Measurements from ENCODE around the gene FAM222B. TPM values are rescaled to one million over a fixed set of nuclear protein-coding genes. Genes with fewer than 3 reads are reported as not detected.

FAM222B gene
- total and polyA plus RNA-seq, 2 donors, result 2.5 to 9.5 TPM

GRCh38 chr17:28885363-28885762, 42.8 kb upstream of the FAM222B start:
- H3K9me3 ChIP-seq (ENCODE audit: control insufficient read depth in 2 of 2, insufficient read depth in 1 of 2, low read length in 1 of 2), result no peaks in the 10 kb centered on the region
- peaks cover 40 to 44% of the 10 kb centered on the region in 2 donors for H3K36me3 ChIP-seq (ENCODE audit: control insufficient read depth in 2 of 2, insufficient read depth in 2 of 2, low read length in 1 of 2)
- H3K27me3 ChIP-seq (ENCODE audit: control insufficient read depth in 2 of 2, insufficient read depth in 1 of 2, low read length in 1 of 2), result no peaks in the 10 kb centered on the region
- H3K4me1 ChIP-seq (ENCODE audit: control insufficient read depth in 2 of 2, insufficient read depth in 2 of 2, low read length in 2 of 2), result no peaks in the 10 kb centered on the region
- DNase-seq (ENCODE audit: low read depth in 6 of 9, low spot score in 9 of 9), result no peak
- WGBS, result 98% methylated on average over 4 of the region's 4 CpGs
- no peak overlapping the region for H3K4me3 ChIP-seq (ENCODE audit: low read length in 2 of 2)
- H3K27ac ChIP-seq (ENCODE audit: low read depth in 1 of 2, low read length in 1 of 2), result no peak overlapping the region

DNA sequence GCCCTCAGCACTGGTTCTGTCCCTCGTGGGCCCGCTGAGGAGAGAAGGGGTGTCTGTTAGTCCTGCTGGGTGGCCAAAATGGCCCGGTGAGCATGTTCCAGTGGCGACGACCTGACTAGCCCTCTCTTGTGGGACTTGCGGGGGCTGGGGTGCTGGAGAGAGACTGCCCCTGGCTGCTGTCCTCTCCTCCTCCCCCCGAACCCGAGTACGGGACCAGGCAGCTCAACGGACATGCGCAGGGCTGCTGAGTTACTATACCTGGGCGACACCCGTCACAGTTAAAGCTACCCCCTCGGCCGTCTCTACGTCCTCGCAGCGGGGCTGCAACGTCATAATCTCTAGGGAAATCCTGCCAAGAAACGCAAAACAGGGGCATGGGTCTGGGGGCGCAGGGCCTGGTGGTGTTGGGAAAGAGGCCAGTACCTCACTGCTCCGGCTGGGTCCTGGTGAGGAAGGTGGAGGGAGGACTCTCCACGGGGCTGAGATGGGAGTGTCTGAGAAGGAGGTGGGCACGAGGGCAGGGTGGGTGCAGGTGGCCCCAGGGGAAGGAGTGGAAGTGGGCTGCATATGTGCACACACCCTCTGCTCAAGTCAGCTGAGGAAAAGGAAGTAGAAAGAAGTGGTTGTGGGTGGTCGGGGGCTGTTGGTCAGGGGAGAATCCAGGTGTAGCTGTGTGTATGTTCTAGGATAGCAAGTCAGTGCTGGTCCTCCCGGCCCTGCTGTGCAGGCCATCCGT, 41.5 kb upstream of the FAM222B start:
- no peak overlapping the region for H3K27ac ChIP-seq (ENCODE audit: low read depth in 1 of 2, low read length in 1 of 2)
- H3K36me3 ChIP-seq (ENCODE audit: control insufficient read depth in 2 of 2, insufficient read depth in 2 of 2, low read length in 1 of 2), result peaks cover 52 to 56% of the 10 kb centered on the region in 2 donors
- WGBS, result 91% methylated on average over 27 of the region's 27 CpGs
- no peaks in the 10 kb centered on the region for H3K4me1 ChIP-seq (ENCODE audit: control insufficient read depth in 2 of 2, insufficient read depth in 2 of 2, low read length in 2 of 2)
- no peak overlapping the region for H3K4me3 ChIP-seq (ENCODE audit: low read length in 2 of 2)
- no peak for DNase-seq (ENCODE audit: low read depth in 6 of 9, low spot score in 9 of 9)
- H3K9me3 ChIP-seq (ENCODE audit: control insufficient read depth in 2 of 2, insufficient read depth in 1 of 2, low read length in 1 of 2), result no peaks in the 10 kb centered on the region
- no peaks in the 10 kb centered on the region for H3K27me3 ChIP-seq (ENCODE audit: control insufficient read depth in 2 of 2, insufficient read depth in 1 of 2, low read length in 1 of 2)

- Histone ChIP-seq H3K9me3 (ENCODE audit: control insufficient read depth in 2 of 2, insufficient read depth in 1 of 2, low read length in 1 of 2) (no peaks in the 10 kb centered on the region), H3K27ac (ENCODE audit: low read depth in 1 of 2, low read length in 1 of 2) (no peak overlapping the region), H3K4me1 (ENCODE audit: control insufficient read depth in 2 of 2, insufficient read depth in 2 of 2, low read length in 2 of 2) (no peaks in the 10 kb centered on the region), H3K4me3 (ENCODE audit: low read length in 2 of 2) (no peak overlapping the region), H3K36me3 (ENCODE audit: control insufficient read depth in 2 of 2, insufficient read depth in 2 of 2, low read length in 1 of 2) (peaks cover 56 to 61% of the 10 kb centered on the region in 2 donors), H3K27me3 (ENCODE audit: control insufficient read depth in 2 of 2, insufficient read depth in 1 of 2, low read length in 1 of 2) (no peaks in the 10 kb centered on the region)
- no peak for DNase-seq (ENCODE audit: low read depth in 6 of 9, low spot score in 9 of 9)
- 98% methylated on average over 18 of the region's 18 CpGs for WGBS
Observed at GRCh38 chr17:28882154-28882895, 39.7 kb upstream of the FAM222B start.

DNA sequence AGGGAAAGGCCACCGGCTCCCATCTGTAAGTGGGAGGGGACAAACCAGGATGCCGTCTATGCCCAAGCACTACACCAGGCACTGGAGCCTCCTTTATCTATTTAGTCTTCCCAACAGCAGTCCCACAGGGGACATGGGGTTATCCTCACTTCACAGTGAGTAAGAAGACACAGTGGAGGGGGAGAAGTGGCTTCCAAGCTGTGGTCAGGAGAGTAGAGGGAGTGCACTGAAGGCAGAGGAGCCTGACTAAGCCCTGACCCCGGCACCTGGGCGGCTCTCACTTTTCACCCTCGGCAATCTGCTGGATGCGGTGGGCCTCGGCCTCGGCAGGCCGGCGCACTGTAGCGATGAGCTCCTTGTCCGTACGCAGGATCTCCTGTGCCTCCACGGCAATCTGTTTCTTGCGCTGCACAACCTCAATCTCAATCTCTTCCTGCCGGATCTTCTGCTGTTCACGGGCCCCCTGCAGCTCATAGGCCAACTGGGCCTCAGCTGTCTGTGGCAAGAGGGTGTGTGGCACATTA, 39.0 kb upstream of the FAM222B start:
- H3K9me3 ChIP-seq (ENCODE audit: control insufficient read depth in 2 of 2, insufficient read depth in 1 of 2, low read length in 1 of 2), result no peaks in the 10 kb centered on the region
- DNase-seq (ENCODE audit: low read depth in 6 of 9, low spot score in 9 of 9), result no peak
- no peak overlapping the region for H3K4me3 ChIP-seq (ENCODE audit: low read length in 2 of 2)
- 98% methylated on average over 17 of the region's 17 CpGs for WGBS
- no peaks in the 10 kb centered on the region for H3K4me1 ChIP-seq (ENCODE audit: control insufficient read depth in 2 of 2, insufficient read depth in 2 of 2, low read length in 2 of 2)
- no peak overlapping the region for H3K27ac ChIP-seq (ENCODE audit: low read depth in 1 of 2, low read length in 1 of 2)
- no peaks in the 10 kb centered on the region for H3K27me3 ChIP-seq (ENCODE audit: control insufficient read depth in 2 of 2, insufficient read depth in 1 of 2, low read length in 1 of 2)
- peaks cover 56 to 61% of the 10 kb centered on the region in 2 donors for H3K36me3 ChIP-seq (ENCODE audit: control insufficient read depth in 2 of 2, insufficient read depth in 2 of 2, low read length in 1 of 2)

- no peaks in the 10 kb centered on the region for H3K4me1 ChIP-seq (ENCODE audit: control insufficient read depth in 2 of 2, insufficient read depth in 2 of 2, low read length in 2 of 2)
- whole genome bisulfite sequencing, result 97% methylated on average over 10 of the region's 10 CpGs
- no peaks in the 10 kb centered on the region for H3K9me3 ChIP-seq (ENCODE audit: control insufficient read depth in 2 of 2, insufficient read depth in 1 of 2, low read length in 1 of 2)
- H3K4me3 ChIP-seq (ENCODE audit: low read length in 2 of 2), result no peak overlapping the region
- peaks cover 54 to 57% of the 10 kb centered on the region in 2 donors for H3K36me3 ChIP-seq (ENCODE audit: control insufficient read depth in 2 of 2, insufficient read depth in 2 of 2, low read length in 1 of 2)
- H3K27ac ChIP-seq (ENCODE audit: low read depth in 1 of 2, low read length in 1 of 2), result no peak overlapping the region
- DNase-seq (ENCODE audit: low read depth in 6 of 9, low spot score in 9 of 9), result no peak
- no peaks in the 10 kb centered on the region for H3K27me3 ChIP-seq (ENCODE audit: control insufficient read depth in 2 of 2, insufficient read depth in 1 of 2, low read length in 1 of 2)
Observed at GRCh38 chr17:28880572-28880945, 38.0 kb upstream of the FAM222B start.

DNA sequence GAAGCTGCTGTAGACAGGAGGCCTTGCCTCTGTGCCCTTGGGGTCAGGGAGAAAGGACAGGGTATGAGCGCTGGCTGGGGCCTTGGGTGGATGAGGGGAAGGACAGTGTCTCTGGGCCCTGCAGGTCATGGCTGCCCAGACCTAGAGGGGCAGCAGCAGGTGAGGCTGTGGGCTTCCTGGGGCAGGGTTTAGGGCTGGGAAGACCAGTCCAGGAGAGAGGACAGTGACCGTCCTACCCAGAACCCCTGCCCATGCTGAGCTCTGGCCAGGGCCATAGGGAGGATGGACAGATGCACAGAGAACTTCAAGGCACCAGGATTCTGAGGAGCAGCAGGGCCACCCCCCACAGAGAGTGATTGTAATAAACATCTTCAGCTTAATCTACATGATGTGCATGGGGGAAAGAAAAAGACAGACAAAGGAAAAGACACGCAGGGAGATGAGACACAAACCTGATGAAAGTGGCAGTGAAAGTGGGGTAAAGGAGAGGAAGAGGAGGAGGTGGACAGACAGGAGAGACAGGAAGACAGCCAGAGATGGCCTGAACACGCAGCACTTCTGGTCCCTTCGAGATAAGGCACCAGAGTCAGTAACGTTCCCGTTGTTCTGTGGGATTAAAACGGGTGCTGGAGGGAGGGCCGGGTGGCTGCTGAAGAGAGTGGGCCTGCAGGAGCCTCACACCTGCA, 37.4 kb upstream of the FAM222B start:
- Histone ChIP-seq H3K27ac (ENCODE audit: low read depth in 1 of 2, low read length in 1 of 2) (no peak overlapping the region), H3K27me3 (ENCODE audit: control insufficient read depth in 2 of 2, insufficient read depth in 1 of 2, low read length in 1 of 2) (no peaks in the 10 kb centered on the region), H3K4me3 (ENCODE audit: low read length in 2 of 2) (no peak overlapping the region), H3K4me1 (ENCODE audit: control insufficient read depth in 2 of 2, insufficient read depth in 2 of 2, low read length in 2 of 2) (no peaks in the 10 kb centered on the region), H3K9me3 (ENCODE audit: control insufficient read depth in 2 of 2, insufficient read depth in 1 of 2, low read length in 1 of 2) (no peaks in the 10 kb centered on the region), H3K36me3 (ENCODE audit: control insufficient read depth in 2 of 2, insufficient read depth in 2 of 2, low read length in 1 of 2) (peaks cover 49 to 52% of the 10 kb centered on the region in 2 donors)
- no peak for DNase-seq (ENCODE audit: low read depth in 6 of 9, low spot score in 9 of 9)
- WGBS, result 85% methylated on average over 9 of the region's 9 CpGs

DNA sequence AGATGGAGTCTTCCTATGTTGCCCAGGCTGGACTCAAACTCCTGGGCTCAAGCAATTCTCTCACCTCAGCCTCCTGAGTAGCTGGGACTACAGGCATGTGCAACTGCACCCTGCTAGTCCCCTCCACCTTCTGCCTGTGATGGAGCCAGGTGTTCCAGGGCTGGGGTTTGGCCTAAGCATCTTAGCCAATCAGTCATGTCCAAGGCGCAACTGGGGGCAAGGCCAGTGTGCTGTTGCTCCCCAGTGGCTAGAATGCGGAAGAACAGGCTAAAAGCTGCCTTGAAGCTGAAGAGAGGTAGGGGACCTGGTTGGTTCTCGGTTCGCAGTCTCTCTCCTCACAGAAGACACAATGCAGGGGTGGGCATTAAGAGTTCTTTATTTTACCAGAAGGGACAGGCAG, 36.4 kb upstream of the FAM222B start:
- H3K27me3 ChIP-seq (ENCODE audit: control insufficient read depth in 2 of 2, insufficient read depth in 1 of 2, low read length in 1 of 2), result no peaks in the 10 kb centered on the region
- peaks cover 44 to 49% of the 10 kb centered on the region in 2 donors for H3K36me3 ChIP-seq (ENCODE audit: control insufficient read depth in 2 of 2, insufficient read depth in 2 of 2, low read length in 1 of 2)
- H3K4me3 ChIP-seq (ENCODE audit: low read length in 2 of 2), result no peak overlapping the region
- H3K4me1 ChIP-seq (ENCODE audit: control insufficient read depth in 2 of 2, insufficient read depth in 2 of 2, low read length in 2 of 2), result no peaks in the 10 kb centered on the region
- DNase-seq (ENCODE audit: low read depth in 6 of 9, low spot score in 9 of 9), result no peak
- H3K9me3 ChIP-seq (ENCODE audit: control insufficient read depth in 2 of 2, insufficient read depth in 1 of 2, low read length in 1 of 2), result no peaks in the 10 kb centered on the region
- H3K27ac ChIP-seq (ENCODE audit: low read depth in 1 of 2, low read length in 1 of 2), result no peak overlapping the region
- whole genome bisulfite sequencing, result 98% methylated on average over 4 of the region's 4 CpGs

GRCh38 chr17:28878158-28878910, 35.7 kb upstream of the FAM222B start:
- DNase-seq (ENCODE audit: low read depth in 6 of 9, low spot score in 9 of 9), result no peak
- WGBS, result 95% methylated on average over 2 of the region's 2 CpGs
- Histone ChIP-seq H3K27me3 (ENCODE audit: control insufficient read depth in 2 of 2, insufficient read depth in 1 of 2, low read length in 1 of 2) (no peaks in the 10 kb centered on the region), H3K4me3 (ENCODE audit: low read length in 2 of 2) (no peak overlapping the region), H3K4me1 (ENCODE audit: control insufficient read depth in 2 of 2, insufficient read depth in 2 of 2, low read length in 2 of 2) (no peaks in the 10 kb centered on the region), H3K27ac (ENCODE audit: low read depth in 1 of 2, low read length in 1 of 2) (no peak overlapping the region), H3K36me3 (ENCODE audit: control insufficient read depth in 2 of 2, insufficient read depth in 2 of 2, low read length in 1 of 2) (peaks cover 43 to 46% of the 10 kb centered on the region in 2 donors), H3K9me3 (ENCODE audit: control insufficient read depth in 2 of 2, insufficient read depth in 1 of 2, low read length in 1 of 2) (no peaks in the 10 kb centered on the region)
